ENCODE data around the gene CAMTA1.

Gene CAMTA1

GRCh38 chr1:7253988-7254587, 468.8 kb downstream of the CAMTA1 start:
- no peak overlapping the region for H3K4me3 ChIP-seq (ENCODE audit: low read length)
- TF ChIP-seq CTCF (conservative IDR thresholded peaks at IDR 0.05; ENCODE audit: low read length): no peak
- no peak for DNase-seq (ENCODE audit: low read depth)

DNA sequence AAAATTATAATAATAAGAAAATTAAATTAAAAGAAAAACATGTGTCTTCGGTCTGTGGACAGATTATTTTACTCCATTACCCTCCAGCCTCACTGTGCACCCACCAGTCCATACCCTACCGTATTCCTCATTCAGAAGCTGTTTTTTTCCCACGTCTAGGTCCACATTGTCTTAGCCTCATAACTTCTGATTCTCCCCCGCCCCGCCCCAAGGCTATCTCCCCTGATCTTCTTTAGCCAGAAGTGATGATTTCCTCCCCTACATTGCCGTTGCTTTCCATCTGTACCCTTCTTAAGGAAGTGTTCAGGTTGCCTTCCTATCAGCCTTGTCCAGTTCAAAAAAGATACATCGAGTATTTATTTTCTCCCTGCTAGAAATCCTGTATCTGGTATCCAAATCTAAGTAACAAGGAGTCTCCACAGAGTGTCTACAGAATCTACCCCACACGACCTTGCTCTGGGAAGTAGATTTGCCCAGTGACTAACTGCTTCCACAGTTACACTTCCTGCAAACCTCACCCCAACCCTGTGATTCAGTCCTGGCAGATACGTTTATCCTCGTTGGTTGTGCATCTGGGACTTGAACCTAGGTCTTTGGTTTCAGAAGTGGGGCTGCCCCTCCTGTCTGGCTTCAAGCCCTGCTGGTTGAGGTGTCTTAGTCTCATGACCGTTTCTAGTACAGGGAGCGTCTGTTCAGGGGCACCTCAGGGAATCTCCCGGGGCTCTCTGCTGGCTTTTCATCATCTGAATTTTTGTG, 470.2 kb downstream of the CAMTA1 start:
- no peak for TF ChIP-seq CTCF (conservative IDR thresholded peaks at IDR 0.05; ENCODE audit: low read length)
- DNase-seq (ENCODE audit: low read depth): peak; percentile 29

GRCh38 chr1:7256526-7256925, 471.3 kb downstream of the CAMTA1 start:
- no peak overlapping the region for H3K4me3 ChIP-seq (ENCODE audit: low read length)
- no peak for TF ChIP-seq CTCF (conservative IDR thresholded peaks at IDR 0.05; ENCODE audit: low read length)
- no peak for DNase-seq (ENCODE audit: low read depth)

More for the DNA sequence above, 470.2 kb downstream of the CAMTA1 start:
- H3K4me3 ChIP-seq (ENCODE audit: low read length): no peak overlapping the region

GRCh38 chr1:7257225-7257624, 472.0 kb downstream of the CAMTA1 start:
- H3K4me3 ChIP-seq (ENCODE audit: low read length): no peak overlapping the region
- TF ChIP-seq CTCF (conservative IDR thresholded peaks at IDR 0.05; ENCODE audit: low read length): no peak
- no peak for DNase-seq (ENCODE audit: low read depth)

GRCh38 chr1:7258589-7259135, 473.4 kb downstream of the CAMTA1 start:
- DNase-seq (ENCODE audit: low read depth): no peak
- H3K4me3 ChIP-seq (ENCODE audit: low read length): no peak overlapping the region
- no peak for TF ChIP-seq CTCF (conservative IDR thresholded peaks at IDR 0.05; ENCODE audit: low read length)

GRCh38 chr1:7259955-7260354, 474.7 kb downstream of the CAMTA1 start:
- no peak for DNase-seq (ENCODE audit: low read depth)
- H3K4me3 ChIP-seq (ENCODE audit: low read length): no peak overlapping the region
- TF ChIP-seq CTCF (conservative IDR thresholded peaks at IDR 0.05; ENCODE audit: low read length): no peak

GRCh38 chr1:7261490-7261889, 476.2 kb downstream of the CAMTA1 start:
- TF ChIP-seq CTCF (conservative IDR thresholded peaks at IDR 0.05; ENCODE audit: low read length): no peak
- H3K4me3 ChIP-seq (ENCODE audit: low read length): no peak overlapping the region
- DNase-seq (ENCODE audit: low read depth): no peak
